ENCODE results near the gene TNNI3.
A peak's percentile ranks its signal among the peaks of the same experiment; 100 is the strongest.
"Not testable (repeated sequence)": the region's sequence is repeated elsewhere in the genome, so short reads cannot be mapped to it uniquely, and the experiment has no call there.

The TNNI3 gene

GRCh38 chr19:55155784-55156183 is 1.7 kb downstream of the TNNI3 start:
- Histone ChIP-seq H3K9ac (ENCODE audit: low read length) (peak overlapping the region; percentile 63), H3K4me2 (ENCODE audit: low read length) (peak overlapping the region; percentile 67), H3K56ac (ENCODE audit: low read length) (peak overlapping the region; percentile 81)
- H3K4me1 ChIP-seq (ENCODE audit: control insufficient read depth, low read depth, low read length); H4K5ac ChIP-seq (ENCODE audit: low read length); H2BK5ac ChIP-seq (ENCODE audit: low read length); H2BK120ac ChIP-seq (ENCODE audit: low read depth, low read length); H3K27me3 ChIP-seq (ENCODE audit: insufficient read depth, low read length, poor library complexity); H3K23ac ChIP-seq (ENCODE audit: low read length); H3K4me3 ChIP-seq (ENCODE audit: low read length); H3K79me2 ChIP-seq (ENCODE audit: control insufficient read depth, insufficient read depth, low read length); H3K27ac ChIP-seq (ENCODE audit: low read depth, low read length); H3K18ac ChIP-seq (ENCODE audit: low read length); H2AK5ac ChIP-seq (ENCODE audit: low read length); H3K36me3 ChIP-seq (ENCODE audit: control insufficient read depth, insufficient read depth, low read length); DNase-seq; H3K79me1 ChIP-seq (ENCODE audit: low read length); H2BK15ac ChIP-seq (replicated peaks; ENCODE audit: low read depth); H3K4ac ChIP-seq (ENCODE audit: low read depth, low read length); H4K8ac ChIP-seq (ENCODE audit: low read depth, low read length): not testable (repeated sequence)
- no CpG with 5 or more reads among the region's 5 CpGs for WGBS (ENCODE audit: extremely low coverage, insufficient coverage, low lambda C conversion rate)

GRCh38 chr19:55153652-55154264 is 3.8 kb downstream of the TNNI3 start:
- no CpG with 5 or more reads among the region's 12 CpGs for WGBS (ENCODE audit: extremely low coverage, insufficient coverage, low lambda C conversion rate)
- H3K4ac ChIP-seq (ENCODE audit: low read depth, low read length): no peak overlapping the region
- no peak overlapping the region for H3K56ac ChIP-seq (ENCODE audit: low read length)

GRCh38 chr19:55152017-55152416 is 5.5 kb downstream of the TNNI3 start:
- Histone ChIP-seq H3K36me3 (ENCODE audit: control insufficient read depth, insufficient read depth, low read length) (no peaks in the 10 kb centered on the region), H3K23ac (ENCODE audit: low read length) (no peak overlapping the region), H2AK5ac (ENCODE audit: low read length) (no peak overlapping the region), H3K4me2 (ENCODE audit: low read length) (no peak overlapping the region), H3K79me2 (ENCODE audit: control insufficient read depth, insufficient read depth, low read length) (no peaks in the 10 kb centered on the region), H3K9ac (ENCODE audit: low read length) (no peak overlapping the region), H4K8ac (ENCODE audit: low read depth, low read length) (no peak overlapping the region), H2BK5ac (ENCODE audit: low read length) (no peak overlapping the region), H2BK120ac (ENCODE audit: low read depth, low read length) (no peak overlapping the region), H3K4ac (ENCODE audit: low read depth, low read length) (no peak overlapping the region), H3K79me1 (ENCODE audit: low read length) (no peaks in the 10 kb centered on the region), H3K27me3 (ENCODE audit: insufficient read depth, low read length, poor library complexity) (no peaks in the 10 kb centered on the region), H3K4me1 (ENCODE audit: control insufficient read depth, low read depth, low read length) (no peaks in the 10 kb centered on the region), H4K5ac (ENCODE audit: low read length) (no peak overlapping the region), H3K4me3 (ENCODE audit: low read length) (no peak overlapping the region), H3K56ac (ENCODE audit: low read length) (no peak overlapping the region), H2BK15ac (replicated peaks; ENCODE audit: low read depth) (no peak overlapping the region), H3K27ac (ENCODE audit: low read depth, low read length) (no peak overlapping the region), H3K18ac (ENCODE audit: low read length) (no peak overlapping the region)
- no peak for DNase-seq

More at GRCh38 chr19:55153652-55154264, 3.8 kb downstream of the TNNI3 start:
- Histone ChIP-seq H3K27me3 (ENCODE audit: insufficient read depth, low read length, poor library complexity) (no peaks in the 10 kb centered on the region), H2BK120ac (ENCODE audit: low read depth, low read length) (no peak overlapping the region), H3K4me2 (ENCODE audit: low read length) (no peak overlapping the region), H3K9ac (ENCODE audit: low read length) (no peak overlapping the region), H3K27ac (ENCODE audit: low read depth, low read length) (no peak overlapping the region), H3K4me1 (ENCODE audit: control insufficient read depth, low read depth, low read length) (no peaks in the 10 kb centered on the region), H4K8ac (ENCODE audit: low read depth, low read length) (no peak overlapping the region), H2BK5ac (ENCODE audit: low read length) (no peak overlapping the region), H2BK15ac (replicated peaks; ENCODE audit: low read depth) (no peak overlapping the region), H3K4me3 (ENCODE audit: low read length) (no peak overlapping the region), H2AK5ac (ENCODE audit: low read length) (no peak overlapping the region), H3K18ac (ENCODE audit: low read length) (no peak overlapping the region), H4K5ac (ENCODE audit: low read length) (no peak overlapping the region), H3K79me2 (ENCODE audit: control insufficient read depth, insufficient read depth, low read length) (no peaks in the 10 kb centered on the region), H3K36me3 (ENCODE audit: control insufficient read depth, insufficient read depth, low read length) (no peaks in the 10 kb centered on the region), H3K23ac (ENCODE audit: low read length) (no peak overlapping the region), H3K79me1 (ENCODE audit: low read length) (no peaks in the 10 kb centered on the region)
- no peak for DNase-seq

GRCh38 chr19:55149078-55150003 is 8.2 kb downstream of the TNNI3 start, which contains the start of gene TNNT1:
Gene TNNT1 (minus strand): TSS chr19:55149206. CDS start chr19:55147157, 2,049 bp downstream.
- no peak within 1 kb of the TSS for H3K27ac ChIP-seq (ENCODE audit: low read depth, low read length)
- H3K79me1 ChIP-seq (ENCODE audit: low read length): no peaks in the 10 kb centered on the region
- no peaks in the 10 kb centered on the region for H3K36me3 ChIP-seq (ENCODE audit: control insufficient read depth, insufficient read depth, low read length)
- H3K23ac ChIP-seq (ENCODE audit: low read length): peak within 1 kb of the TSS; percentile 66
- no peaks in the 10 kb centered on the region for H3K79me2 ChIP-seq (ENCODE audit: control insufficient read depth, insufficient read depth, low read length)
- no peak within 1 kb of the TSS for H3K18ac ChIP-seq (ENCODE audit: low read length)
- no peaks in the 10 kb centered on the region for H3K27me3 ChIP-seq (ENCODE audit: insufficient read depth, low read length, poor library complexity)
- H3K4me3 ChIP-seq (ENCODE audit: low read length): no peak within 1 kb of the TSS
- no peak within 1 kb of the TSS for H4K5ac ChIP-seq (ENCODE audit: low read length)
- no peak within 1 kb of the TSS for H3K4me2 ChIP-seq (ENCODE audit: low read length)
- no CpG with 5 or more reads among the region's 18 CpGs for WGBS (ENCODE audit: extremely low coverage, insufficient coverage, low lambda C conversion rate)
- H3K4ac ChIP-seq (ENCODE audit: low read depth, low read length): no peak within 1 kb of the TSS
- no peak within 1 kb of the TSS for H2AK5ac ChIP-seq (ENCODE audit: low read length)
- no peak within 1 kb of the TSS for H4K8ac ChIP-seq (ENCODE audit: low read depth, low read length)
- H2BK120ac ChIP-seq (ENCODE audit: low read depth, low read length): no peak within 1 kb of the TSS
- H3K9ac ChIP-seq (ENCODE audit: low read length): no peak within 1 kb of the TSS
- H3K56ac ChIP-seq (ENCODE audit: low read length): peak within 1 kb of the TSS; percentile 9
- no peaks in the 10 kb centered on the region for H3K4me1 ChIP-seq (ENCODE audit: control insufficient read depth, low read depth, low read length)
- peak; percentile 86 for DNase-seq
- H2BK5ac ChIP-seq (ENCODE audit: low read length): no peak within 1 kb of the TSS
- H2BK15ac ChIP-seq (replicated peaks; ENCODE audit: low read depth): no peak within 1 kb of the TSS

- Histone ChIP-seq H2AK5ac (ENCODE audit: low read length) (no peak overlapping the region), H3K27me3 (ENCODE audit: insufficient read depth, low read length, poor library complexity) (no peaks in the 10 kb centered on the region), H2BK15ac (replicated peaks; ENCODE audit: low read depth) (no peak overlapping the region), H3K4me1 (ENCODE audit: control insufficient read depth, low read depth, low read length) (no peaks in the 10 kb centered on the region), H4K8ac (ENCODE audit: low read depth, low read length) (no peak overlapping the region), H3K79me2 (ENCODE audit: control insufficient read depth, insufficient read depth, low read length) (no peaks in the 10 kb centered on the region), H4K5ac (ENCODE audit: low read length) (no peak overlapping the region), H3K4me2 (ENCODE audit: low read length) (no peak overlapping the region), H3K23ac (ENCODE audit: low read length) (no peak overlapping the region), H2BK5ac (ENCODE audit: low read length) (no peak overlapping the region), H2BK120ac (ENCODE audit: low read depth, low read length) (no peak overlapping the region), H3K18ac (ENCODE audit: low read length) (no peak overlapping the region), H3K27ac (ENCODE audit: low read depth, low read length) (no peak overlapping the region), H3K4me3 (ENCODE audit: low read length) (no peak overlapping the region), H3K36me3 (ENCODE audit: control insufficient read depth, insufficient read depth, low read length) (no peaks in the 10 kb centered on the region), H3K4ac (ENCODE audit: low read depth, low read length) (peak overlapping the region; percentile 26), H3K79me1 (ENCODE audit: low read length) (no peaks in the 10 kb centered on the region), H3K9ac (ENCODE audit: low read length) (no peak overlapping the region), H3K56ac (ENCODE audit: low read length) (no peak overlapping the region)
- WGBS (ENCODE audit: extremely low coverage, insufficient coverage, low lambda C conversion rate): no CpG with 5 or more reads among the region's 9 CpGs
- peak; percentile 54 for DNase-seq
These were observed 9.8 kb downstream of the TNNI3 start for GRCh38 chr19:55147545-55148251.

All from mesendoderm (in vitro differentiated cells).